ENCODE measurements around the gene MRPL46.

Gene MRPL46

DNA sequence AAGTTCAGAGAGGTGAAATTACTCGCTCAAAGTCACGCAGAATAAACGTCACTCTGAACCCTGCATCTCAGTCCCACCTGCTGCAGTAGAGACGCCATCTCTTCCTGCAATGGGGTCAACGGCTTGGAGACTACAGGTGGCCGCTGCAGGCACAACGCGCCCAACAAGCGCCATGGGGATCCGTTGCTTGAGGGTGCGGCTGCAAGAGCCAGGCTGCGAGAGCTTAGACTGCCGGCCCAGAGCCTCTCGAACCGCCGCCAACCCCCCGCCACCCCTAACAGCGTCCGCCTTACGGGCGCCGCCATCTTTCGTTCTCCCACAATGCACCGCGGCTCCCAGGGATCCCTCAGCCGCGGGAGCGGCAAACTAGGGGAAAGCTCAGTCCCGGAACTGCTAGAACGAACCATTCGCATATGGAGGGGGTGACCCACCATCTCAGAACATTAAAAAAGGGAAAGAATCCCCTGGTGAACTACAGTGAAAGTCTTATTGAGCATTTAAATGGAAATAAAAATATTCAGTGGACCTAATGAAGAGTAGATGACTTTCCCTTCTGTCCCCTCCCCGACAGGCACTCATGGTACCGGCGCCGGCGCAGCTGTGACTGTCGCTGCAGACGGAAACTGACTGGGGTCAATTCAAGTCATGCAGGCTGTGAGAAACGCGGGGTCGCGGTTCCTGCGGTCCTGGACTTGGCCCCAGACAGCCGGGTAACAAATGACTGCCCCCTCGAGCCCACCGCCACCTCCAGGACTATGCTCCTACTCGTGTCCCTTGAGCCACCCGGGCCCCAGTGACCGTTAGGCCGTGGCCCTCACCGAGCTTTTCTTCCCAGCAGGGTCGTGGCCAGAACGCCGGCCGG is at the start of gene MRPL46, which contains the start of gene MRPS11:
Gene MRPL46, minus strand, starts transcription at position 316 of the 862 bp plus-strand sequence. Its CDS starts 11 bp downstream, at position 305.
Gene MRPS11, plus strand, starts transcription at position 636 of the 862 bp plus-strand sequence. Its CDS starts 10 bp downstream, at position 646.
- DNase-seq, result peak; percentile 90

DNA sequence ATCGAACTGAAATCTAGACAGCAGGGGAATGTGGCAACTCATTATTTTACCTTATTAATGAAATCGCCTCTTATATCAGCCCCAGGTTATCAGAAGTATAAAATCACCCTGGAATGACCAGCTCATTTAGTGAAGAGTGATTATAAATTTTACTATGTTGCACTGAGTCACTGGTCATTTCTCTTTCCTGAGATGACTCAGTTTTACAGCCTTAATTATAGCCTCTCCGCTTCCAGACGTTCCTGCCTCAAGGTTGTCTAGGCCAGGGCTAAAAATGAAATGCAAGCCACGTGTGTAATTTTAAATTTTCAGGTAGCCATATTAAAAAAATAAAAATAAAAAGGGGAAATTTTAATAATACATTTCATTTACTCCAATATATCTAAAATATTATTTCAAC is 46.0 kb upstream of the MRPL46 start:
- DNase-seq, result no peak

GRCh38 chr15:88512601-88513000 is 45.4 kb upstream of the MRPL46 start:
- DNase-seq, result no peak

DNA sequence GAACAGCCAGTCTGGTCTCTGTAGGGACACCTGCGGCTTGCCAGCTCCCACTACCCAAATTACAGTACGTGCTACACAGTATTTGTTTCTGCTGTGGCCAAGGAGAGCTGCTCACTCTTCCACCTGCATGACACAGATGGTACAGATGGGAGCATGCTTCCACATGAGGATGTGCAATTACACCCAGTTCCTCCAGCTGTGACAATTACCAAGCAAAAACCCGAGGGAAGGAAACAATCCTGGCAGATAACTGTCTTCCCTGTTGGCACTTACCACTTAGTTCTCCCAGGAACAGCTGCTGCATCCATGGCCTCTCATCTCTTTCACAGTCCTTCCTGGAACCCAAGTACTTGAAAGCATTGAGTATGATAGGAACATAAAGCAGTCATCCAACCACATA is 44.9 kb upstream of the MRPL46 start:
- DNase-seq, result no peak

DNA sequence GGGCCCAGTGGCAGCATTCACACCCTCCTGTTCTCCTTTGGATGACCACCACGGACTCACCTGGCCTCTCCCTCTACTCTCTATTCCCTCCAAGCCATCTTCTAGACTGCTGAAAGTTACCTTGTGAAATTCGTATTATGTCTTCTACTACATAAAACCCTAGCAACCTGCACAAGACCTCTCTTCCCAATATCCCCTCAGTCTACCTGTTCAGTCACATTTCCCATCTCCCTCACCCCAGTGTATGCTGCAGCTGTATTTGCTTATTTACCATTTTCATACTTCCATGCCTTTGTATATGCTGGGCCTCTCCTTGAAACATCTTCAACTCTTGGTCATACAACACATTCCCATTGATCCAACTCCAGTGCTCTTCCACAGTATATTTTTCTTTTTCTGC is 44.0 kb upstream of the MRPL46 start:
- DNase-seq, result no peak

GRCh38 chr15:88509964-88510363 is 42.8 kb upstream of the MRPL46 start:
- no peak for DNase-seq

DNA sequence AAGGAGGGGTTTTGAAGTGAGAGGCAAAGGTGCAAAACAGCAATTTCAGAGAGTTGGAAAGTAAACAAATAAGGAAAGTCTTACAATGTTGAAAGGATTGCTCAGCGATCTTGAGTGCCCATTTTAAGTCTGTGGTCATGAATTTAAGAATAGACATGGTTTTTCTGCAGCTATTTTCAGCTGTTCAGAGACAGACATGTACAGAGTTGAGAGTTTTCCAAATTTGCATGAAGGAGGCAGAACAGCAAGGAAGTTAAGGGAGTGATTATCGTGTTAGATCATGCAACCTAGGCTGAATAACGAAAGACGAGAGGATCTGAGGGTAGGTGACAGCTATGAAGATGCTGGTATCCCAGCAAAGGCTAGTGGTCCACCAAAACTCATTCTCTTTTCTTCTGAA is 42.1 kb upstream of the MRPL46 start:
- no peak for DNase-seq

GRCh38 chr15:88506628-88507027 is 39.4 kb upstream of the MRPL46 start:
- DNase-seq, result no peak

DNA sequence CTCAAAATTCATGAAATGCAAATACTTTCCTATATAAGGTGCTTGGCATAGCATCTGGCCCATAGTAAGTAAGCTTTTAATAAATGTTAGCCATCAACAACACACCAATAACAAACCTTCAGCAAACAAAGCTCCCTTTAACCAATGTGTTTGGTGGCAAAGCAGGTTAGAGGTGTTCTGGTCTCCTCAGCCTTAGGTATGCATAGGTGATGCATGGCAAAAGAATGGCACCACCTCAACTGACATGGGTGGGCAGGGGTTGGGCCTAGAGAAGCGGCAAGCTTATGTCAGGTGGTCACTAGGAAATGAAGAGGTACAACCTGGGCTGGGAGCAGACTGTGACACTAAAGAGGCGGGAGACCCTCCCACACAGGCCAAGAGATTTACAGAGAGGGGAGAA is 38.5 kb upstream of the MRPL46 start:
- DNase-seq, result no peak

DNA sequence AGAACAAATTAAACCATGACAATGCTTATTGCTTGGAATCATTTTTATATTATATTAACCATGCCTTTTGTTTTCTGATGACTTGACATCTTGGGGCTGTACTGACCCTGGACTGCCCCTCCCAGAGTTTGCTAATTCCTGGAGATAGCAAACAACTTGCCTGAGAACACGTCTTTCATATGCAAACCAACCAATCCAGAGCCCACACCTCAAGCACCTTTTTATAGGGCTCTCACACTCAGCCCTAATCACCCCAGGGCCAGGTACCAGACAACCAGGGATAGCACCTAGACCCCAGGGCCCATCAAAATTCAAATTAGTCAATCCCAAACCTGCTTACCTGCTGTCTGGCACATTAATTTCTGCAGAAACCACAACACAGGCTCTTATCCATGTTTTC is 37.3 kb upstream of the MRPL46 start:
- no peak for DNase-seq

GRCh38 chr15:88498996-88499395 is 31.8 kb upstream of the MRPL46 start:
- DNase-seq, result no peak

GRCh38 chr15:88497109-88497765 is 30.0 kb upstream of the MRPL46 start:
- DNase-seq, result no peak

- DNase-seq, result no peak
These were observed 26.7 kb upstream of the MRPL46 start for GRCh38 chr15:88493844-88494243.

- no peak for DNase-seq
These were observed 24.0 kb upstream of the MRPL46 start for GRCh38 chr15:88491158-88491557.

DNA sequence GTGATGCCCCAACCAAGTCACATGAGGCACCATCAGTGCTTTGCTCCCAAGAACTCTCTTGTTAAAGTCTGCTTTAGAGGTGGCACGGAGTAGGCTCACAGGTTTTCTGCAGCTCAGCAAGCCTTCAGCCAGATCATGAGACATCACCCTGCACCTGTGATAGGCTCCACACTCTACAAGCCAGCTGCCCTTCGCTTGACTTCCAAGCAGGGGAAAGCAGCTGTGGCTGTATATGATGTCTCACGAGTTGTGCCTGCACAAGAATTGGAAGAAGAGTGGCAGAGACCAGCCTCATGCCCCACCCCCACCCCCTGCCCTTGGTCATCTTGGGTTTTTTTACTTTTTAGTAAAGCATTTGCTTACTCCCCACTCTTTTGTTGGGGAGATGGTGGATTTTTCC is 22.8 kb upstream of the MRPL46 start:
- DNase-seq, result no peak

DNA sequence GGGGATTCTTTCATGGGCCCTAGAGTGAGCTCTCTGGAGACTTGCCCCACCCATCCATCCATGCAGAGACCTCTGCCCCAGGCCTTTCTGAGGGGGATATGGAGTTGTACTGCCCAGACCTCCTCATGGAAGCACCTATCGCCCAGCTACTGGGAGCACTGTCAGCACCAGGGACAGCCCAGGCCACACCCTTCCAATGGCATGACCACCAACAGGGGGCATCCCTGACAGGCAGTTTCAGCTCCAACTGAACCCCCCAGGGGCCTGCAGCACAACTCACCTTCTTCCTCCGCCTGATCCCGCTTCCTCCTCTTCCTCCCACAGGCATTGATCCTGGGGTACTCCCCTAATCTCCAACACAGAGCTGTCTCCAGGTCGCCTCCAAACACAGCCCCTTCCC is 22.1 kb upstream of the MRPL46 start:
- DNase-seq, result no peak

- DNase-seq, result no peak
These were observed 20.8 kb upstream of the MRPL46 start for GRCh38 chr15:88487796-88488523.

- no peak for DNase-seq
These were observed 20.1 kb upstream of the MRPL46 start for GRCh38 chr15:88487178-88487795.

DNA sequence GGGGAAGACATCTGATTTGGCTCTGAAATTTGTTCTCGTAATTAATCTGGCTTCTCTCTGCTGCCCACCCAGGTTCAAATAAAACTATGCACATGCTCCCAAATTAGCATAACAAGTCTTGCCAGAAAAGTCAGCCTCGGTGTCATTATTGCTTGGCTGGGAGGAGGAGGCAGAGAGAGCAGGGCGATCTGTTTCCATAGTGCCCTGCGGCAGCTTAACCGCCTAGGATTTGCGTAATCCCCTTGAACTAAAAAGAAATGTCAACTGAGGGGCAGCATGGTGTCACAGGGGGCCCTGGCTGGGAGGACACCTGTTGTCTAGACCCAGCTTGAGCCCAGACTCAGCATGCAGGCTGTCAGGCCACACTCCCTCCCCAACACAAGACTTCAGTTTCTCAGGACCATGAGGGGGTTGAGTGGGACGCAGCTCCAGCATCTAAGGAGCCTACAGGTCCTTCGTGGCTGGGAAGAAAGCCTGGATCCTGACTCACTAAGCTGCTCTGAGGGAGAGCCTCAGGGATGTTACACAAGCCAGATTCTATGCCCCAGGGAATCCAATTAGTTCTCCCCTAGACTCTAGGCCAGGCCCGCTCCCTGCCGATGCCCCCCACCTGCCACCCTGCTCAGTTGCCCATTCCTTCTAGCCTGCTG is 17.6 kb upstream of the MRPL46 start:
- DNase-seq, result no peak

DNA sequence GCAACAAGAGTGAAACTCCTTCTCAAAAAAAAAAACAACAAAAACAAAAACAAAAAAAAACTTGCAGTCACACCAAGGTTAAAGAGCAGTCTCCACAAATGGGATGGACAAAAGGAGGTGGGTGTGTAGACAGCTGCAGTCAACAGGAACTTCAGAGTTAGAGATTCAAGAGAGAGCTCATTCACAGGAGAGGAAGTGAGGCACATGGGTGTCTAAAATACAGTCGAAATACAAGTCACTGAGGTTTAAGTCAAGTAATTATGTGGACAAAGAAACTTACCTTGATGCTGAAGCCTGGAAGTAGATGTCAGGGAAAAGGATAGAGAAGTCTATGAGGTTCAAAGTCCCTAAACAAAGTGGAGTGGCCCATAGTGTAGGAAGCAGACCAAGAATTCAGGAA is 15.1 kb upstream of the MRPL46 start:
- DNase-seq, result no peak

DNA sequence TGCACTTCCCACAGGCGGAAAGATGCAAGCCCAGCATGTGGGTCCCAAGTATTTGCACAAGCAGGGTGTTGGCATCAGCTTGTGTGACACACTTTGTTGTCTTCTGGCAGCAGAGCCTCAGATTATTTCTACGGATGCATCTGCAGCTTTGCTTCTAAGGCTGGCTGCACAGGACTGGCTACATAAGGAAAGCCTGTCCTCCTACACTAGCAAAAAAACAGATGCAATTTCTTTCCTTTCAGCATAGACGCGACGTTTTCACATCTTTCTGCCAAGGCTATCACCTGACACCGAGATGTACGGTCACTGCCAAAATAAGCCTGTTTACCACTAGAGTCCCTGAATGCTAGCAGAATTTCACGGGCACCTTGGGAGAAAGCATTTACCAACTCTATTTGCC is 13.8 kb upstream of the MRPL46 start:
- no peak for DNase-seq

DNA sequence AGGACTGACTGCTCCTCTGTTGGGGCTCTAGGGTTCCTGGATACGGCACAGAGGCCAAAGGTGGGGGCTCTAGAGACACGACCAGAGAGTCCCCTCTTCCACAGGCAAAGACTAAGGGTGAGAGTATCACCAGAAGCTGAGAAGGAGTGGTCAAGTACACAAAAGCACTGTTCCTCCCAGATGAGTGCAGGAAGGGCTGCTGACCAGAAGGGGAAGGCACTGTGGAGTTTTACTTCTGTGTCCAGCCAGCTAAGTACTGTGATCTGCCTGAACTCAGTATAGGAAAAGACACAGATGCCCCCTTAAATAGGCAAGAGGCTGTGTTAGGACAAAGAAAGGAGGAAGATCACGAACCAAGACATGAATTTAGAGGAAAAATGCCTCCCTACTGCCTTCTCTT is 12.0 kb upstream of the MRPL46 start:
- DNase-seq, result no peak

DNA sequence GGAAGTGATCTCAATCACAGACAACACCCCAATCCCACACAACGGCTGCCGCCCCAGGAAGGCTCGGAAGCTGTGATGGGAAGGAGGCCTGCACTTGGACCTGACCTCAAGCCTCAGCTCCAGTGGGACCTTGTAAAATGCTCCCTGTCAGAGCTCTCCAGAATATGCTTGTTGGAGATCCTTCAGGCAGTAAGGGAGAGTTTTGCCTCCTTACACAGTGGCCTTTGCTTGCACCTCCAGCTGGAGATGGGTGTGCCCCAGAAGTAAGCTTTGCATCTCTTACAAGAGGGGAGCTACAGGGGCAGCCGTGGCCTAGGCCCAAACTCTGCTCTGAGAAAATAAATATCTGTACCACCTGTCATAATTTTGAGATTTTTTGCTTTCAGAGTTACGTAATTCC is 10.7 kb upstream of the MRPL46 start:
- DNase-seq, result no peak
